ENCODE data around the gene C2CD2L. TPM values are rescaled to one million over a fixed set of nuclear protein-coding genes. Genes with fewer than 3 reads are reported as not detected.

C2CD2L gene
- total and polyA plus RNA-seq, 3 donors from 2014 or later, result 7.8 to 12.3 (median 11.7) TPM

- peak within 1 kb of the TSS; percentile 40 to 55 for H3K4me3 ChIP-seq
- no peaks in the 10 kb centered on the region for H3K36me3 ChIP-seq (ENCODE audit: low read depth, missing control alignments)
- intact Hi-C loops (cut with DNase I; ENCODE audit: low total_unique reads), result no loop called here
- no peak for TF ChIP-seq POLR2A (IDR thresholded peaks at IDR 0.05)
- no peak for TF ChIP-seq CTCF (IDR thresholded peaks at IDR 0.05)
- no peaks in the 10 kb centered on the region for H3K9me3 ChIP-seq
- DNase-seq, result no peak
- 1 to 2% methylated on average over 13 to 43 of the region's 73 CpGs for WGBS, 2 donors
- no peaks in the 10 kb centered on the region for H3K27me3 ChIP-seq
- peaks cover 9% of the 10 kb centered on the region for H3K4me1 ChIP-seq
- no peak within 1 kb of the TSS for H3K27ac ChIP-seq
Observed at GRCh38 chr11:119149018-119149785, 42.1 kb downstream of the C2CD2L start, which contains the start of gene ABCG4. Gene ABCG4, plus strand, starts transcription at chr11:119149052. Its CDS starts 914 bp downstream, at chr11:119149966.

DNA sequence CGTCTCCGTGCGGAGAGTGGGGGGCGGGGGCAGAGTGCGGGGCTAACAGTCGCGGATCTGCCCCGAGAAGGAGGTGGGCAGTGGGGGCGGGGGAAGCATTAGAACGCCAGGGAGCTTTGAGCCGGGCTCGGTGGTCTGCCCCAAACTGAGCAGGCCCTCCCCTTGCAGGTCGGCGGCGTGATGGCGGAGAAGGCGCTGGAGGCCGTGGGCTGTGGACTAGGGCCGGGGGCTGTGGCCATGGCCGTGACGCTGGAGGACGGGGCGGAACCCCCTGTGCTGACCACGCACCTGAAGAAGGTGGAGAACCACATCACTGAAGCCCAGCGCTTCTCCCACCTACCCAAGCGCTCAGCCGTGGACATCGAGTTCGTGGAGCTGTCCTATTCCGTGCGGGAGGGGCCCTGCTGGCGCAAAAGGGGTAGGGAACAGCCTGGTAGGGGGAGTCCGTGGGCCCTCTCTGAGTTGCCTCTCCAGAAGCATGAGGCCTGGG is 42.7 kb downstream of the C2CD2L start:
- 30 to 43% methylated on average over 18 to 33 of the region's 33 CpGs for WGBS, 2 donors
- TF ChIP-seq CTCF (IDR thresholded peaks at IDR 0.05), result no peak
- TF ChIP-seq POLR2A (IDR thresholded peaks at IDR 0.05), result no peak
- no peak for DNase-seq
- no peaks in the 10 kb centered on the region for H3K36me3 ChIP-seq (ENCODE audit: low read depth, missing control alignments)
- no peaks in the 10 kb centered on the region for H3K9me3 ChIP-seq
- H3K4me1 ChIP-seq, result peaks cover 9% of the 10 kb centered on the region
- intact Hi-C loops (cut with DNase I; ENCODE audit: low total_unique reads), result no loop called here
- H3K4me3 ChIP-seq, result peak overlapping the region; percentile 40 to 55
- H3K27me3 ChIP-seq, result no peaks in the 10 kb centered on the region
- H3K27ac ChIP-seq, result no peak overlapping the region

DNA sequence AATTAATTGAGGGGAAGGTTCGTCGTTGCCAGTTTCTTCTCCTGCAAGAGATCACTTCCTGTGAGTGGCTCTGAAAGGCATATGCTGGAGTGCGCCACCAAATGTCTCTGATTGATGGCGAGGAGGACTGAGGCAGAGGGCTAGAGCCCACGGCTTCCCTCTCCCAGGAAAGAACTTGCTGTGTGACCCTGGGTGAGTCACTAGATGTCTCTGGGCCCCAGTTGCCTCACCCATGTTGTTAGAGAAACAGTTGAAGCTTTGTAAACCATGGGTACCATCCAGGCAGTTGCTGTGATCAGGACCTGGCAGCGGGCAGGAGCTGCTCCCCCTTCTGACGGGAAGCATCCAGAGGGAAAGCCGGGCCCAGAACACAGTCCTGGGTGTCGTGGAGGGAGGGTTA is 44.9 kb downstream of the C2CD2L start:
- WGBS, 2 donors, result 83 to 84% methylated on average over 9 of the region's 9 CpGs
- DNase-seq, result no peak
- H3K4me1 ChIP-seq, result peaks cover 9% of the 10 kb centered on the region

GRCh38 chr11:119152604-119153003 is 45.5 kb downstream of the C2CD2L start:
- Histone ChIP-seq H3K27ac (no peak overlapping the region), H3K27me3 (no peaks in the 10 kb centered on the region), H3K4me1 (peaks cover 9% of the 10 kb centered on the region), H3K4me3 (no peak overlapping the region), H3K9me3 (no peaks in the 10 kb centered on the region), H3K36me3 (ENCODE audit: low read depth, missing control alignments) (no peaks in the 10 kb centered on the region)
- intact Hi-C loops (cut with DNase I; ENCODE audit: low total_unique reads), result no loop called here
- WGBS, 2 donors, result 92 to 94% methylated on average over 4 of the region's 4 CpGs
- no peak for DNase-seq
- no peak for TF ChIP-seq CTCF (IDR thresholded peaks at IDR 0.05)

More for the DNA sequence above, 44.9 kb downstream of the C2CD2L start:
- Histone ChIP-seq H3K4me3 (no peak overlapping the region), H3K9me3 (no peaks in the 10 kb centered on the region), H3K27me3 (no peaks in the 10 kb centered on the region), H3K36me3 (ENCODE audit: low read depth, missing control alignments) (no peaks in the 10 kb centered on the region), H3K27ac (no peak overlapping the region)
- intact Hi-C loops (cut with DNase I; ENCODE audit: low total_unique reads), result no loop called here
- TF ChIP-seq CTCF (IDR thresholded peaks at IDR 0.05), result no peak
- TF ChIP-seq POLR2A (IDR thresholded peaks at IDR 0.05), result no peak
